GM19467 (cell line): Measurements from ENCODE around the gene FYB1.
"Not testable (repeated sequence)": the region's sequence is repeated elsewhere in the genome, so short reads cannot be mapped to it uniquely, and the experiment has no call there.

Experiments used
- ATAC-seq: cut with Tn5 transposase; IDR thresholded peaks from one replicate; pipeline ENCODE4 v1.9.1; 2021; ENCODE audit warnings: mild to moderate bottlenecking, moderate library complexity; ENCODE audit not compliant: unreplicated experiment

FYB1 gene

GRCh38 chr5:39190311-39191102, 28.9 kb downstream of the FYB1 start:
- no peak for ATAC-seq

- ATAC-seq: no peak
These were observed 29.9 kb downstream of the FYB1 start for GRCh38 chr5:39189292-39189955.

DNA sequence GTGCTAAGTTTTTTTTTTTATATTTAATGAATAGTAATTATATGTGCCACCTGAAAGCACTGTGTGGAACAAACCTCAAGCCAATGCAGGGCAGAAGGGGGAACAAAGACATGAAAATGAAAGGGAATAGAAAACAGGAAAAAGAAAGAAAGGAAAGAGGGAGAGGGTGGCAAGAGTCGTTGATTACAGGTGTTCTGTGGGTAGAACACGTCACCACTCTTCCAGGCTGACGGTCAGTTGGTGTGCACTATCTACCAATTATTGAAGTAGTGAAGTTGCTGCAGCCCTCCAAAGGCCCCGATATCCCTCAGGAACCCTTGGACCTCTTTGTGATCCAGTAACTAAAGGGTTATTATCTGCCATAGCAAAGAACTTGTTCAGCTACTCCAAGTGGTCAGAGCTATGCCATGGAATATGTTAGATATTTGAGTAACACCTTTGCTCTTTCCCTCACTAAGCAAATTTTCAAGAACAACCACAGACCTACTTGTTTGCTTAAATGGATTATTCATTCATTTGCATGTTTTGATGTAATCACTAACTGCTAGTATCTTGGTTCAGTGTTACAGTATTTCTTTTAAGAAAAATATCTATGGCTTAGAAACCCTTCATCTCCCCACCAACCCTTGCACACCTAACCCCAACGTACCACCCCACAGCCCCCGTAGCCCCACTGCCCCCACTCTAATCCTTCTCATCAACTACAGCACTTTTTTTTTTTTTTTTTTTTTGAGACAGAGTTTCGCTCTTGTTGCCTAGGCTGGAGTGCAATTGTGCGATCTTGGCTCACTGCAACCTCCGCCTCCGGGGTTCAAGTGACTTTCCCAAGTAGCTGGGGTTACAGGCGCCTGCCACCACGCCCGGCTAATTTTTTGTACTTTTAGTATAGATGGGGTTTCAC, 31.3 kb downstream of the FYB1 start:
- ATAC-seq: no peak

DNA sequence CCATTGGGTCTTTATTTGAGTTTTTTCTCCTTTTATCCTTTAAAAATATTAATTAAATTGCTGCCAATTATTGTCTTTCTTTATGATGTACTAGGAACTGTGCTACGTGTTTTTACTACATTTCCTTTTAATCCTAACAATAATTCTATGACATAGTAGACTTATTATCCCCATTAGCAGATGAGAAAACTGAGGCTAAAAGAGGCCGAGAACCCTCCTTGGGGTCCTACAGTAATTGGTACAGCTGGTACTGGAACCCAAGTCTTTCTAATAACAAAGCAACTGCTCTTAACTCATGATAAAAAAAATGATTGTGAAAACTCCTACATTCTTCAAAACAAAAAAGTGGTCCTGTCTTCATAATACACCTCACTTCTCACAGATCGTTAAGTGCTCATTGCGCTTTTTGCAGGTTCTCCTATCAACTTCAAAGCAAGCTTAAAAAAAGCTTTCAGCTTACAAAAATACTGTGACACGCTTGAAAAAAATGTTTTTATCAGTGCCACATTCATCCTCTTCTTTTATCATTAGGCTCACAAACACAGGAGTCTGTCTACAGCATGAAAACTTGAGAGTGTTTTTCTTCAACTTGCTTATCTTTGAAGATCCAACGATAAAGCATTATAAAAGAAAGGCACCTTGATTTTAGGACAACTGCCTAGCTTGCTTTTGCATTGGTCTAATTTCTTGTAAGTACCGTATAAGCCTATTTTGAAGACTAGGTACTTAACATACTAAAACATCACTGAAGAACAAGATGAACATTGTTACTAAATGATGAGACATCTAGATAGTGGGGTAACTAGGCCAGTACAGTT, 32.4 kb downstream of the FYB1 start:
- ATAC-seq: no peak

DNA sequence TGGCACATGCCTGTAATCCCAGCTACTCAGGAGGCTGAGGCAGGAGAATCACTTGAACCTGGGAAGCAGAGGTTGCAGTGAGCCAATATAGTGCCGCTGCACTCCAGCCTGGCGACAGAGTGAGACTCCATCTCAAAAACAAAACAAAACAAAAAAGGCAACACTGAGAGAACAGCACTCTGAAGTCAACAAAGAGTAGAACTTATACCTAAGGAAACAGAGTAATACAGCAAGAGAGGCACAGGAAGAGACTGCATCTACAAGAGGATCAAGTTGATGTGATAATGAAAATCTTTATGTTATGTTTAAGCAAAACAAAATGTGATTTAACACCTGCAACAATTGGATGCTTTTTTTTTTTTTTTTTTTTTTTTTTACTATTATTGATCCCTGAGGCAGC, 33.1 kb downstream of the FYB1 start:
- ATAC-seq: no peak

GRCh38 chr5:39185761-39186160, 33.6 kb downstream of the FYB1 start:
- no peak for ATAC-seq

DNA sequence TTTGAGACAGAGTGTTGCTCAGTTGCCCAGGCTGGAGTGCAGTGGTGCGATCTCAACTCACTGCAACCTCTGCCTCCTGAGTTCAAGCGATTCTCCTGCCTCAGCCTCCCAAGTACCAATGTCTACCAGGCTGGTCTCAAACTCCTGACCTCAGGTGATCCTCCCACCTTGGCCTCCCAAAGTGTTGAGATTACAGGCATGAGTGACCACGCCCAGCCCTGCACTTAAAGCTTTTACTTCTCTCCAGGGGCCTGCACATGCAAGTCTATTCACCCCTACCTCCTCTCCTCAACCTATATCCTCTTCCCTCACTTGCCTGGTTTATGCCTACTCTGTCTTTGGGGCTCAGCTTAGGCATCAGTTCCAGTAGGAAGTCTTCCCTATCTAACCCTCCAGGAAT, 39.8 kb downstream of the FYB1 start:
- ATAC-seq: not testable (repeated sequence)

DNA sequence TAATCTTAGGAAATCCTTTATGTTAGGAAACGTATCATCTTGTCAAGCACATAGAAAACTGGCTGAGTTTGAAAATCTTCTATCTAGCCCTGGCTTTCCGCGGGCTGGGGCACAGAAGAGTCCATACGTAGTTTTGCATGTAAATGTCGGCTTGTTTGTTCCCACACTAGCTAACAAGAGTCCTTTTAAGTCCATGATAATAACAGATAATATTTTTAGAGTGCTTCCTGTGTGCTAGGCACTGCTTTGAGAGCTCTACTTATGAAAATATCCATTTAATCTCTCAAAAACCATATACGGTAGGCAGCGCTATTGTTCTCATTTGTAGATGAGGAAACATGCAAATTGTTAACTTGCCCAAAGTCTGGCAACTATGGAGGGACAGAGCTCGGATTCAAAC, 40.5 kb downstream of the FYB1 start:
- no peak for ATAC-seq

DNA sequence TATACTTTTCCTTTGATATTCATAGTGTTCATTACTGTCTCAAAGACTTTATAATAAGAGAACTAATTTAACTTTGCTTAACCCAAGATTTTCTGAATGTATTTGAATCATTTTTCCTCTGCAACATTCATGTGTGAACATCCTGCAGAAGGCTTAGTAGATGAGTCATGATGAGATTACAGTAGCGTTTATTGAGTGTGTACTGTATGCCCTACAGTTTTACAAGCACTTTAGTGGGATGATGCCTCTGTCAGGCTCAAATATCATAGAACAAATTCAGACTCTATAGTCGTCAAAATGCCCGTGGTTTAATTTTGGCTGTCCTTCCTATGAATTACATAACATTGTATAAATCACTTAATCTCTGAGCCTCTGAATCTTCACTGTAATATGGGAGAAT, 41.2 kb downstream of the FYB1 start:
- ATAC-seq: no peak

GRCh38 chr5:39177631-39177964, 41.8 kb downstream of the FYB1 start:
- no peak for ATAC-seq

GRCh38 chr5:39176759-39177630, 42.4 kb downstream of the FYB1 start:
- ATAC-seq: no peak

DNA sequence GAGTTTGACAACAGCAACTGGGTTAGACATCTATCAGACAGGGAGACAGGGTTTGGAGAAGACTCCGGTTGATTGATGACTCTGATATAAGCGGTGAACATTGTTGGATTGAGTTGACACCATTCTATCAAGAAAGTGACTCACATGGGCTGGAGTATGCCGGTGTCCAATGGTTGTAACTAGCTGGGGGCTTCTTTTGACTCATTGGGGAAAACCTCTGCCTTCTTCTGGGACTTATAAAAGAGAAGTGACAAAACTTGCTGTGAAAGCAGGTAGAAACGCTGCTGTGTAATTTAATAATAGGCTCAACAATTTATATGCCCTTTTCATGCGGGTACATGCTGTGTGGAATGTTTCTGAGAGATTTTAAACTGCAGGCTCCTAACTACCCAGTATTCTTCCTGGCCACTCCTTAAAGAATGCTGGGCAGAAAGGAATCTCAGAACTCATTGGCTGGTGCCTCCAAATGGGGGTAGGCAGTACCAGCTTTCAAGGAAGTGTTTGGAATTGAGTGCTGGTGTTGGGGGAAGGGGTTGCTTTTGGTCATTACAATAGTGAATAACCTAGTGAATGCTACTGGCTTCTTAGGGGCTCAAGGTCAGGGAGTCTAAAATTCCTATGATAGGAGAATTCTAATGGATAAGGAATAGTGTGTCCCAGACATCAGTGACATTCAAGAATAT, 43.9 kb downstream of the FYB1 start:
- no peak for ATAC-seq

GRCh38 chr5:39173069-39173468, 46.3 kb downstream of the FYB1 start:
- ATAC-seq: no peak

DNA sequence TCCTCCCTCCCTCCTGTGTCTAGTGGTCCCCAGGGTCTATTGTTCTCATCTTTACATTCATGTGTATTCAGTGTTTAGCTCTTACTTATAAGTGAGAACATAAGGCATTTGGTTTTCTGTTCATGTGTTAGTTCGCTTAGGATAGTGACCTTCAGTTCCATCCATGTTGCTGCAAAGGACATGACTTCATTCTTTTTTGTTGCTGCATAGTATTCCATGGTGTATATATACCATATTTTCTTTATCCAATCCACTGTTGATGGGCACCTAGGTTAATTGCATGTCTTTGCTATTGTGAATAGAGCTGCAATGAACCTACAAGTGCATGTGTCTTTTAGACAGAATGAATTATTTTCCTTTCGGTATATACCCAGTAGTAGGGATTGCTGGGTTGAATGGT, 46.8 kb downstream of the FYB1 start:
- no peak for ATAC-seq

DNA sequence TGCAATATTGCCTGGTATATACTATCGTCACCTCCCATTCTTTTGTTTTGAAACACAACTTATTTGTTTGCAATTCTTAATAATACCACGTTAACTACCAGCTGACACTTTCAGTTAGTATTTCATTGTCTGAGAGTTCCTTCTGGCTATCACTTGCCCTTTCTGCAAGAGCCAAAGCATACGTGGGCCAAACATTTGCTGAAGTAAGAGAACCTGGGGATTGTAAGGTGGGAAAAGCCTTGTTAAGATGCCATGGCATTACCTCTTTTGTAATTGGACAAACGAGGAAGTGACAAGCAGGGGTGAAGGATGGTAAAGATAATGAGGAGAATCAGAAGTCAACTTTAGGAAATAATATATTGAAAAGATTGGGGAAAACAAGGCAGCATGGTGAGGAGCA, 47.7 kb downstream of the FYB1 start:
- no peak for ATAC-seq

GRCh38 chr5:39169081-39169480, 50.3 kb downstream of the FYB1 start:
- ATAC-seq: no peak

GRCh38 chr5:39167972-39168342, 51.4 kb downstream of the FYB1 start:
- no peak for ATAC-seq

GRCh38 chr5:39167141-39167971, 52.0 kb downstream of the FYB1 start:
- no peak for ATAC-seq
